GM19240 (cell line): ENCODE data around the gene SYCP2.
"Not testable (repeated sequence)": the region's sequence is repeated elsewhere in the genome, so short reads cannot be mapped to it uniquely, and the experiment has no call there.

ENCODE experiments used
- DNase-seq: peaks from one replicate; pipeline ENCODE4 v3.0.0; 2011; ENCODE audit warnings: low spot score; ENCODE audit not compliant: insufficient read length

Gene SYCP2

GRCh38 chr20:59911041-59911440, 22.4 kb downstream of the SYCP2 start:
- DNase-seq, result no peak

GRCh38 chr20:59908855-59909254, 24.6 kb downstream of the SYCP2 start:
- DNase-seq, result no peak

- no peak for DNase-seq
These were observed 29.8 kb downstream of the SYCP2 start for GRCh38 chr20:59903621-59904020.

GRCh38 chr20:59902470-59902869, 31.0 kb downstream of the SYCP2 start:
- DNase-seq, result no peak

- no peak for DNase-seq
These were observed 37.5 kb downstream of the SYCP2 start for GRCh38 chr20:59895908-59896307.

GRCh38 chr20:59891581-59891980, 41.9 kb downstream of the SYCP2 start:
- no peak for DNase-seq

GRCh38 chr20:59890035-59890434, 43.4 kb downstream of the SYCP2 start:
- DNase-seq, result not testable (repeated sequence)

- DNase-seq, result no peak
These were observed 45.4 kb downstream of the SYCP2 start for GRCh38 chr20:59888050-59888449.

GRCh38 chr20:59884494-59884893, 48.9 kb downstream of the SYCP2 start:
- no peak for DNase-seq

GRCh38 chr20:59880198-59880597, 53.2 kb downstream of the SYCP2 start:
- DNase-seq, result no peak

- DNase-seq, result no peak
These were observed 60.0 kb downstream of the SYCP2 start for GRCh38 chr20:59873409-59873808.

- no peak for DNase-seq
These were observed 62.3 kb downstream of the SYCP2 start for GRCh38 chr20:59871096-59871495.

- DNase-seq, result no peak
These were observed 67.1 kb downstream of the SYCP2 start for GRCh38 chr20:59866338-59866737.

GRCh38 chr20:59864726-59865125, 68.7 kb downstream of the SYCP2 start:
- no peak for DNase-seq

GRCh38 chr20:59863058-59863457, 70.4 kb downstream of the SYCP2 start:
- no peak for DNase-seq

- no peak for DNase-seq
These were observed 72.0 kb downstream of the SYCP2 start for GRCh38 chr20:59861401-59861800.

GRCh38 chr20:59858425-59858824, 75.0 kb downstream of the SYCP2 start:
- DNase-seq, result no peak

- no peak for DNase-seq
These were observed 75.5 kb downstream of the SYCP2 start for GRCh38 chr20:59857966-59858365.

- DNase-seq, result not testable (repeated sequence)
These were observed 76.5 kb downstream of the SYCP2 start for GRCh38 chr20:59856941-59857340.

- not testable (repeated sequence) for DNase-seq
These were observed 76.9 kb downstream of the SYCP2 start for GRCh38 chr20:59856526-59856925.

- DNase-seq, result no peak
These were observed 83.3 kb downstream of the SYCP2 start for GRCh38 chr20:59850018-59850641.

- DNase-seq, result no peak
These were observed 85.3 kb downstream of the SYCP2 start for GRCh38 chr20:59848182-59848581.

GRCh38 chr20:59845472-59845871, 88.0 kb downstream of the SYCP2 start:
- no peak for DNase-seq

- DNase-seq, result no peak
These were observed 94.0 kb downstream of the SYCP2 start for GRCh38 chr20:59839400-59839799.
